HEK293 (cell line): ENCODE measurements around the gene MED29.
"Not testable (repeated sequence)": the region's sequence is repeated elsewhere in the genome, so short reads cannot be mapped to it uniquely, and the experiment has no call there.

ENCODE experiments used
- CTCF ChIA-PET: fragments of 350-600 bp; formaldehyde crosslinking; extraction: SDS; loops from one replicate; lab custom pipeline; 2021; ENCODE audit warnings: antibody characterized with exemption; lab: Yijun Ruan, JAX
- POLR2A ChIA-PET: fragments of 300-600 bp; formaldehyde crosslinking; extraction: SDS; loops from one replicate; lab custom pipeline; 2020; ENCODE audit warnings: antibody characterized with exemption, inconsistent platforms; lab: Yijun Ruan, JAX
- H3K27ac ChIP-seq: fragments of 200-500 bp; sonication (Bioruptor generic); 2 replicates; pipeline ENCODE4 v1.5.1; 2014; ENCODE audit warnings: low read depth, low read length, control low read depth, inconsistent platforms; ENCODE audit errors: extremely low read depth
- H3K36me3 ChIP-seq, 2 experiments: fragments of 200-500 bp in 1 of 2; sonication (Bioruptor generic) in 1 of 2; 1 replicate in 1 of 2; 2 replicates in 1 of 2; pipeline ENCODE4 v1.5.1; 2014 to 2017; ENCODE audit warnings: inconsistent platforms in 2 of 2, low read length in 2 of 2; ENCODE audit not compliant: control insufficient read depth in 2 of 2, insufficient read depth in 1 of 2
- H3K4me1 ChIP-seq: fragments of 200-500 bp; sonication (Bioruptor generic); 2 replicates; pipeline ENCODE4 v1.5.1; 2014; ENCODE audit warnings: mild to moderate bottlenecking, low read length, inconsistent platforms; ENCODE audit not compliant: control insufficient read depth, insufficient read depth
- H3K4me3 ChIP-seq: 2 replicates; pipeline ENCODE4 v1.5.1; 2011; ENCODE audit warnings: low read depth, mild to moderate bottlenecking, control low read depth, low read length, moderate library complexity
- H3K9me3 ChIP-seq: fragments of 200-500 bp; sonication (Bioruptor generic); 2 replicates; pipeline ENCODE4 v1.5.1; 2014; ENCODE audit warnings: low read depth, low read length, inconsistent platforms; ENCODE audit not compliant: control insufficient read depth, insufficient read depth
- HOXD13 ChIP-seq: sonication (generic); formaldehyde crosslinking; IDR thresholded peaks from 2 replicates; pipeline ENCODE4 v1.8.0; 2022; ENCODE audit warnings: missing genetic modification reagents, borderline replicate concordance
- MZF1 ChIP-seq: fragments of 450-650 bp; formaldehyde crosslinking; IDR thresholded peaks from 2 replicates; pipeline ENCODE4 v1.5.1; 2017; ENCODE audit warnings: missing biosample characterization, missing genetic modification characterization, borderline replicate concordance
- TCF7L2 ChIP-seq: IDR thresholded peaks from 2 replicates; pipeline ENCODE4 v1.6.1; 2011; ENCODE audit warnings: low read depth, mild to moderate bottlenecking, inconsistent platforms, low read length, moderate library complexity, borderline replicate concordance
- TRIM28 ChIP-seq: IDR thresholded peaks from 2 replicates; pipeline ENCODE4 v1.6.1; 2011; ENCODE audit warnings: low read length, control low read depth, borderline replicate concordance
- ZBTB26 ChIP-seq: fragments of 450-650 bp; formaldehyde crosslinking; optimal IDR thresholded peaks from 2 replicates; pipeline ENCODE3; 2016; ENCODE audit warnings: missing biosample characterization, mild to moderate bottlenecking, missing genetic modification characterization
- ZBTB8A ChIP-seq: fragments of 450-650 bp; formaldehyde crosslinking; IDR thresholded peaks from 2 replicates; pipeline ENCODE4 v1.5.1; 2016; ENCODE audit warnings: missing biosample characterization, missing genetic modification characterization
- ZNF157 ChIP-seq: fragments of 450-650 bp; formaldehyde crosslinking; IDR thresholded peaks from 2 replicates; pipeline ENCODE4 v1.5.1; 2016; ENCODE audit warnings: missing biosample characterization, missing genetic modification characterization
- ZNF302 ChIP-seq: fragments of 450-650 bp; formaldehyde crosslinking; IDR thresholded peaks from 2 replicates; pipeline ENCODE4 v1.5.1; 2016; ENCODE audit warnings: missing biosample characterization, missing genetic modification characterization, low read depth
- ZNF518A ChIP-seq: fragments of 450-650 bp; formaldehyde crosslinking; conservative IDR thresholded peaks from 2 replicates; pipeline ENCODE4 v1.5.1; 2016; ENCODE audit warnings: low read depth, missing biosample characterization, missing genetic modification characterization
- ZNF600 ChIP-seq: fragments of 450-650 bp; formaldehyde crosslinking; IDR thresholded peaks from 2 replicates; pipeline ENCODE4 v1.5.1; 2016; ENCODE audit warnings: missing biosample characterization, missing genetic modification characterization
- ZNF768 ChIP-seq: fragments of 450-650 bp; formaldehyde crosslinking; IDR thresholded peaks from 2 replicates; pipeline ENCODE4 v1.5.1; 2018; ENCODE audit warnings: missing biosample characterization, mild to moderate bottlenecking, missing genetic modification characterization
- ZNF785 ChIP-seq: fragments of 450-650 bp; formaldehyde crosslinking; IDR thresholded peaks from 2 replicates; pipeline ENCODE4 v1.5.1; 2016; ENCODE audit warnings: missing biosample characterization, missing genetic modification characterization
- TF ChIP-seq, protein P1 (sequence below): fragments of 450-650 bp; formaldehyde crosslinking; IDR thresholded peaks from 2 replicates; pipeline ENCODE4 v1.5.1; 2017; ENCODE audit warnings: missing biosample characterization, missing genetic modification characterization
- TF ChIP-seq, protein P2 (sequence below): fragments of 450-650 bp; formaldehyde crosslinking; IDR thresholded peaks from 2 replicates; pipeline ENCODE4 v1.5.1; 2016; ENCODE audit warnings: missing biosample characterization, missing genetic modification characterization

MED29 gene

GRCh38 chr19:39377373-39378362, 13.5 kb upstream of the MED29 start (continued):
- TF ChIP-seq, protein P1, sequence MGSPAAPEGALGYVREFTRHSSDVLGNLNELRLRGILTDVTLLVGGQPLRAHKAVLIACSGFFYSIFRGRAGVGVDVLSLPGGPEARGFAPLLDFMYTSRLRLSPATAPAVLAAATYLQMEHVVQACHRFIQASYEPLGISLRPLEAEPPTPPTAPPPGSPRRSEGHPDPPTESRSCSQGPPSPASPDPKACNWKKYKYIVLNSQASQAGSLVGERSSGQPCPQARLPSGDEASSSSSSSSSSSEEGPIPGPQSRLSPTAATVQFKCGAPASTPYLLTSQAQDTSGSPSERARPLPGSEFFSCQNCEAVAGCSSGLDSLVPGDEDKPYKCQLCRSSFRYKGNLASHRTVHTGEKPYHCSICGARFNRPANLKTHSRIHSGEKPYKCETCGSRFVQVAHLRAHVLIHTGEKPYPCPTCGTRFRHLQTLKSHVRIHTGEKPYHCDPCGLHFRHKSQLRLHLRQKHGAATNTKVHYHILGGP: no peak
- TF ChIP-seq ZNF518A (tag by site-specific recombination) (no peak), ZNF302 (tag by site-specific recombination) (no peak), MZF1 (tag by site-specific recombination) (no peak), HOXD13 (CRISPR knock-in tag) (no peak), ZNF600 (tag by site-specific recombination) (no peak)
- TF ChIP-seq, protein P2, sequence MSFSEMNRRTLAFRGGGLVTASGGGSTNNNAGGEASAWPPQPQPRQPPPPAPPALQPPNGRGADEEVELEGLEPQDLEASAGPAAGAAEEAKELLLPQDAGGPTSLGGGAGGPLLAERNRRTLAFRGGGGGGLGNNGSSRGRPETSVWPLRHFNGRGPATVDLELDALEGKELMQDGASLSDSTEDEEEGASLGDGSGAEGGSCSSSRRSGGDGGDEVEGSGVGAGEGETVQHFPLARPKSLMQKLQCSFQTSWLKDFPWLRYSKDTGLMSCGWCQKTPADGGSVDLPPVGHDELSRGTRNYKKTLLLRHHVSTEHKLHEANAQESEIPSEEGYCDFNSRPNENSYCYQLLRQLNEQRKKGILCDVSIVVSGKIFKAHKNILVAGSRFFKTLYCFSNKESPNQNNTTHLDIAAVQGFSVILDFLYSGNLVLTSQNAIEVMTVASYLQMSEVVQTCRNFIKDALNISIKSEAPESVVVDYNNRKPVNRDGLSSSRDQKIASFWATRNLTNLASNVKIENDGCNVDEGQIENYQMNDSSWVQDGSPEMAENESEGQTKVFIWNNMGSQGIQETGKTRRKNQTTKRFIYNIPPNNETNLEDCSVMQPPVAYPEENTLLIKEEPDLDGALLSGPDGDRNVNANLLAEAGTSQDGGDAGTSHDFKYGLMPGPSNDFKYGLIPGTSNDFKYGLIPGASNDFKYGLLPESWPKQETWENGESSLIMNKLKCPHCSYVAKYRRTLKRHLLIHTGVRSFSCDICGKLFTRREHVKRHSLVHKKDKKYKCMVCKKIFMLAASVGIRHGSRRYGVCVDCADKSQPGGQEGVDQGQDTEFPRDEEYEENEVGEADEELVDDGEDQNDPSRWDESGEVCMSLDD (tag by site-specific recombination): no peak
- TF ChIP-seq, all 188 proteins: peak for 0

DNA sequence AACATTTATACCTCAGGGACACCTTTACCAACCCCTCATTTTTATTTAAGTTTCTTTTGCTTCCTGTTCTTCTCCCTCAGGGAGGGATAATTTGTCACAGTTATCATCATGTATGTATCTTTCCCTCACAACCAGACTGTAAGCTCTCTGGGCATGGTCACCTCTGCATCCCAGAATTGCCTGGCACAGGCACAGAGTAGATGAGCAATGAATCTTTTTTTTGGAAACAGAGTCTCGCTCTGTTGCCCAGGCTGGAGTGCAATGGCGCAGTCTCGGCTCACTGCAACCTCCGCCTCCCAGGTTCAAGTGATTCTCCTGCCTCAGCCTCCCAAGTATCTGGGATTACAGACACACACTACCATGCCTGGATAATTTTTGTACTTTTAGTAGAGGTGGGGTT, 11.8 kb upstream of the MED29 start:
- H3K4me1 ChIP-seq, POLR2A ChIA-PET, H3K27ac ChIP-seq, H3K4me3 ChIP-seq, H3K9me3 ChIP-seq: not testable (repeated sequence)
- H3K36me3 ChIP-seq: peaks cover 96 to 100% of the 10 kb centered on the region in 2 experiments
- CTCF ChIA-PET: interaction anchor here (1.1 kb wide), 1 partner anchor 19 kb away, joined by 3 read pairs; no protein-coding TSS in a partner anchor
- TF ChIP-seq ZBTB26 (tag by site-specific recombination): peak; percentile 11

- H3K4me1 ChIP-seq: peaks cover 2% of the 10 kb centered on the region; the same call in 1 of the 2 replicates
- H3K9me3 ChIP-seq: no peaks in the 10 kb centered on the region
- CTCF ChIA-PET: interaction anchor here (0.6 to 1.1 kb wide), 2 partner anchors 18 to 411 kb away, joined by 3 read pairs; no protein-coding TSS in a partner anchor
- POLR2A ChIA-PET: interaction anchor here (1.6 kb wide), 1 partner anchor 11 kb away, joined by 7 read pairs; the partner anchor contains the start of genes MED29 and PAF1
- no peak for TF ChIP-seq ZNF157 (tag by site-specific recombination)
- TF ChIP-seq ZNF768 (tag by site-specific recombination): no peak
- no peak for TF ChIP-seq ZBTB8A (tag by site-specific recombination)
- no peak for TF ChIP-seq TCF7L2
- TF ChIP-seq TRIM28: no peak
- TF ChIP-seq ZNF785 (tag by site-specific recombination): no peak
- peaks cover 98 to 100% of the 10 kb centered on the region in 2 experiments for H3K36me3 ChIP-seq
- H3K27ac ChIP-seq: no peak overlapping the region
- H3K4me3 ChIP-seq: no peak overlapping the region
Measured at GRCh38 chr19:39379865-39380396, 11.2 kb upstream of the MED29 start.
